ENCODE data around the gene KCNMB2.

Gene KCNMB2

GRCh38 chr3:178498871-178499270 is 37.4 kb upstream of the KCNMB2 start:
- no peak overlapping the region for H3K4me3 ChIP-seq (ENCODE audit: low read depth, low read length)
- TF ChIP-seq, protein P1, sequence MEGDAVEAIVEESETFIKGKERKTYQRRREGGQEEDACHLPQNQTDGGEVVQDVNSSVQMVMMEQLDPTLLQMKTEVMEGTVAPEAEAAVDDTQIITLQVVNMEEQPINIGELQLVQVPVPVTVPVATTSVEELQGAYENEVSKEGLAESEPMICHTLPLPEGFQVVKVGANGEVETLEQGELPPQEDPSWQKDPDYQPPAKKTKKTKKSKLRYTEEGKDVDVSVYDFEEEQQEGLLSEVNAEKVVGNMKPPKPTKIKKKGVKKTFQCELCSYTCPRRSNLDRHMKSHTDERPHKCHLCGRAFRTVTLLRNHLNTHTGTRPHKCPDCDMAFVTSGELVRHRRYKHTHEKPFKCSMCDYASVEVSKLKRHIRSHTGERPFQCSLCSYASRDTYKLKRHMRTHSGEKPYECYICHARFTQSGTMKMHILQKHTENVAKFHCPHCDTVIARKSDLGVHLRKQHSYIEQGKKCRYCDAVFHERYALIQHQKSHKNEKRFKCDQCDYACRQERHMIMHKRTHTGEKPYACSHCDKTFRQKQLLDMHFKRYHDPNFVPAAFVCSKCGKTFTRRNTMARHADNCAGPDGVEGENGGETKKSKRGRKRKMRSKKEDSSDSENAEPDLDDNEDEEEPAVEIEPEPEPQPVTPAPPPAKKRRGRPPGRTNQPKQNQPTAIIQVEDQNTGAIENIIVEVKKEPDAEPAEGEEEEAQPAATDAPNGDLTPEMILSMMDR (IDR thresholded peaks at IDR 0.05; ENCODE audit: low read depth, low read length) = no peak

GRCh38 chr3:178500631-178501030 is 35.6 kb upstream of the KCNMB2 start:
- no peak overlapping the region for H3K4me3 ChIP-seq (ENCODE audit: low read depth, low read length)
- TF ChIP-seq, protein P1 (IDR thresholded peaks at IDR 0.05; ENCODE audit: low read depth, low read length) = no peak

DNA sequence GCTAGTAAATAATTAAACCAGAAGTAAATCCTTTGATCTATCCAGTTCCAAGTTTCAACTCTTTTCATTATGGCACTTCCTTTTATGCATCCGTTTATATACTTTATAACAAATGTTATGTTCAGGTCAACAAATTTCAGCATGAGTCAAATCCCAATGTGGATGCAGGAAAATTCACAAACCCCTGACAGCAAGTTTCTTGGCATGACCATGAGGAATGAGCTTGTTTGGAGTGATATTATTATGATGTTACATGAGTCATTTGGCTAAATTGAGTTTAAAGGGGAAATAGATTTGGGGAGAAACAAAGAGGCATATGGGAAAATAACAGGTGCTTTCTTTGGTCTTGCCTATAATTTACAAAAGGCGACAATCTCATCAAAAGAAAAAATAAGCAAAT is 32.1 kb upstream of the KCNMB2 start:
- TF ChIP-seq, protein P1 (IDR thresholded peaks at IDR 0.05; ENCODE audit: low read depth, low read length) = no peak

DNA sequence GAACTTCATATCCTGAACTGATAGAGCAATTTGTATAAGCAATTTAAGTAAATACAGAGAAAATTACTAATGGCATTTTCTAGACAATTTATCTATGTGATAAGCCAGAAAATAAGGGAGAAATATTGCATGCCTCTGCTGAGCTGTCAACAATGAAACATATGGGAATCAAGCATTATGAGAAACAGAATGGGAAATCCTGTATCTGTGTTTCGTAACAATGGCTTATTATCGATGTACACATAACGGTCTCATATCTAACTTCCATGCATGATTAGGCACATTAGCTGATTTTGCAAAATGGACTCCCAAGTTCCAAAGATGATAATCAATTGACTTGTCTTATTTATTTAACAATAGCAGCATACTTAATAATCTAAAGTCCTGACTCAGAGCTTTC is 30.4 kb upstream of the KCNMB2 start:
- no peak overlapping the region for H3K4me3 ChIP-seq (ENCODE audit: low read depth, low read length)
- TF ChIP-seq, protein P1 (IDR thresholded peaks at IDR 0.05; ENCODE audit: low read depth, low read length) = no peak

More for the DNA sequence above, 32.1 kb upstream of the KCNMB2 start:
- H3K4me3 ChIP-seq (ENCODE audit: low read depth, low read length) = no peak overlapping the region

- H3K4me3 ChIP-seq (ENCODE audit: low read depth, low read length) = no peak overlapping the region
- TF ChIP-seq, protein P1 (IDR thresholded peaks at IDR 0.05; ENCODE audit: low read depth, low read length) = no peak
These were observed 28.5 kb upstream of the KCNMB2 start for GRCh38 chr3:178507507-178508442.

DNA sequence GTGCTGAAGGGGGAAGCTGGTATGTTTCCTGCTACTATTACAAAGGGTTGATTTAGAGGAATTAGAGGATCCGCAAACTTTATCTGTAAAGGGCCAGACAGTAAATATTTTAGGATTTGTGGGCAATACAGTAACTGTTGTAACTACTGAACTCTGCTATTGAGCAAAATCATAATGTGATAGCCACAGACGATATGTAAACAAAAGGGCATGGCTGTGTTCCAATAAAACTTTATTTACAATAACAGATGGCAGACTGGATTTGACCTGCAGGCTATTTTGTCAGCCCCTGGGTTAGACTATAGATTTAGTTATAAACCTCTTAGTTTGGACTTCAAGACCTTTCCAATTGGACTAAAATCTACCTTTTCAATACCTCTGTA is 27.8 kb upstream of the KCNMB2 start:
- TF ChIP-seq, protein P1 (IDR thresholded peaks at IDR 0.05; ENCODE audit: low read depth, low read length) = no peak

GRCh38 chr3:178510496-178510895 is 25.7 kb upstream of the KCNMB2 start:
- no peak overlapping the region for H3K4me3 ChIP-seq (ENCODE audit: low read depth, low read length)
- TF ChIP-seq, protein P1 (IDR thresholded peaks at IDR 0.05; ENCODE audit: low read depth, low read length) = no peak

More for the DNA sequence above, 27.8 kb upstream of the KCNMB2 start:
- H3K4me3 ChIP-seq (ENCODE audit: low read depth, low read length) = no peak overlapping the region
